ENCODE data around the gene ANKRD29.

- TF ChIP-seq EP300 (IDR thresholded peaks at IDR 0.05; ENCODE audit: borderline replicate concordance in 1 of 2, low read depth in 1 of 2, low read length in 1 of 2) (no peak), POLR2AphosphoS5 (IDR thresholded peaks at IDR 0.05; ENCODE audit: low read depth, low read length) (no peak), CTCF (IDR thresholded peaks at IDR 0.05) (no peak), PBX3 (IDR thresholded peaks at IDR 0.05) (no peak)
Observed at GRCh38 chr18:23646282-23646681, 16.4 kb downstream of the ANKRD29 start.

Measured in SK-N-SH (cell line).